H1 (cell line): Measurements from ENCODE around the gene BNIP2. TPM values are rescaled to one million over a fixed set of nuclear protein-coding genes. Genes with fewer than 3 reads are reported as not detected.

ENCODE experiments used
- CTCF ChIA-PET: fragments of 300-600 bp; sonication (Branson Sonifier 250); formaldehyde crosslinking; loops from one replicate; lab custom pipeline; 2021; ENCODE audit not compliant: partially characterized antibody; lab: Charles Lee
- POLR2A ChIA-PET: fragments of 300-600 bp; sonication (Branson Sonifier 250); formaldehyde crosslinking; loops from one replicate; lab custom pipeline; 2021; ENCODE audit warnings: inconsistent platforms; ENCODE audit not compliant: partially characterized antibody; lab: Charles Lee
- DNase-seq, 2 experiments: peaks; one replicate each; pipeline versions ENCODE4 v3.0.0 to v3.0.0-alpha.2; 2010 to 2022; ENCODE audit warnings: low spot score in 2 of 2, low read depth in 1 of 2, mixed read lengths in 1 of 2
- FAIRE-seq: peaks from 2 replicates; lab custom pipeline; 2011; peaks lifted over from hg19 to GRCh38; lab: Jason Lieb, UNC
- H2AFZ ChIP-seq: 2 replicates; pipeline ENCODE4 v1.8.1; 2012; ENCODE audit warnings: low read length, inconsistent platforms
- H2AK5ac ChIP-seq: 2 replicates; pipeline ENCODE4 v1.6.1; 2013; ENCODE audit warnings: low read depth, low read length
- H2BK120ac ChIP-seq: replicated peaks from 2 replicates; pipeline ENCODE3; 2013; ENCODE audit warnings: low read depth, low read length, inconsistent platforms
- H2BK12ac ChIP-seq: 2 replicates; pipeline ENCODE4 v1.6.1; 2013; ENCODE audit warnings: low read depth, low read length
- H2BK15ac ChIP-seq: 2 replicates; pipeline ENCODE4 v1.6.1; 2013; ENCODE audit warnings: low read length
- H2BK20ac ChIP-seq: 2 replicates; pipeline ENCODE4 v1.6.1; 2013; ENCODE audit warnings: low read length
- H2BK5ac ChIP-seq: 2 replicates; pipeline ENCODE4 v1.6.1; 2013; ENCODE audit warnings: low read depth, low read length
- H3K14ac ChIP-seq: 2 replicates; pipeline ENCODE4 v1.6.1; 2013; ENCODE audit warnings: inconsistent platforms; ENCODE audit not compliant: insufficient read length
- H3K18ac ChIP-seq: 2 replicates; pipeline ENCODE4 v1.6.1; 2013; ENCODE audit warnings: low read length; ENCODE audit errors: extremely low read depth
- H3K23ac ChIP-seq: 2 replicates; pipeline ENCODE4 v1.6.1; 2013; ENCODE audit warnings: inconsistent platforms; ENCODE audit not compliant: insufficient read length
- H3K23me2 ChIP-seq: 2 replicates; pipeline ENCODE4 v1.6.1; 2013; ENCODE audit warnings: low read depth, low read length
- H3K27ac ChIP-seq: 2 replicates; pipeline ENCODE4 v1.6.1; 2011; ENCODE audit warnings: low read depth, low read length, inconsistent platforms
- H3K27me3 ChIP-seq, 4 experiments: replicated peaks in 1 of 4; 1 replicate in 1 of 4; 2 replicates in 3 of 4; pipeline versions ENCODE4 v1.6.1 to v1.8.1; 2011 to 2013; ENCODE audit warnings: low read length in 3 of 4, mild to moderate bottlenecking in 3 of 4, inconsistent platforms in 2 of 4, mixed read lengths in 2 of 4, moderate library complexity in 1 of 4; ENCODE audit not compliant: control insufficient read depth in 3 of 4, insufficient read depth in 3 of 4; ENCODE audit errors: extremely low read depth in 1 of 4
- H3K36me3 ChIP-seq, 4 experiments: 2 replicates each; pipeline versions ENCODE4 v1.6.1 to v1.8.1; 2011 to 2013; ENCODE audit warnings: mild to moderate bottlenecking in 4 of 4, low read length in 3 of 4, moderate library complexity in 2 of 4, control low read depth in 1 of 4, inconsistent platforms in 1 of 4; ENCODE audit not compliant: insufficient read depth in 4 of 4, control insufficient read depth in 2 of 4
- H3K4ac ChIP-seq: replicated peaks from 2 replicates; pipeline ENCODE3; 2013; ENCODE audit warnings: low read length, low read depth, mixed read lengths, inconsistent platforms; ENCODE audit not compliant: insufficient read length
- H3K4me1 ChIP-seq, 4 experiments: replicated peaks in 1 of 4; 1 replicate in 1 of 4; 2 replicates in 3 of 4; pipeline versions ENCODE4 v1.6.1 to v1.8.1; 2011 to 2013; ENCODE audit warnings: low read length in 3 of 4, inconsistent platforms in 2 of 4, mixed read lengths in 1 of 4; ENCODE audit not compliant: insufficient read depth in 4 of 4, control insufficient read depth in 3 of 4
- H3K4me2 ChIP-seq, 2 experiments: 2 replicates each; pipeline versions ENCODE4 v1.6.1 to v1.8.1; 2011 to 2013; ENCODE audit warnings: low read depth in 2 of 2, low read length in 2 of 2, control low read depth in 1 of 2, inconsistent platforms in 1 of 2, mild to moderate bottlenecking in 1 of 2; ENCODE audit not compliant: insufficient read depth in 1 of 2
- H3K4me3 ChIP-seq, 4 experiments: fragments of 200-600, 300-600 bp in 1 of 4; sonication (generic), shearing (Covaris generic), sonication (Bioruptor Twin) in 1 of 4; 2 replicates each; pipeline versions ENCODE4 v1.5.1 to v1.8.1; 2011 to 2016; ENCODE audit warnings: low read length in 4 of 4, low read depth in 3 of 4, control low read depth in 2 of 4, inconsistent platforms in 2 of 4, mild to moderate bottlenecking in 2 of 4, mixed read lengths in 1 of 4, moderate library complexity in 1 of 4; ENCODE audit not compliant: insufficient read depth in 2 of 4; ENCODE audit errors: extremely low read depth in 1 of 4
- H3K56ac ChIP-seq: replicated peaks from 2 replicates; pipeline ENCODE3; 2013; ENCODE audit warnings: low read depth, mild to moderate bottlenecking, mixed read lengths, low read length, inconsistent platforms; ENCODE audit not compliant: insufficient read length
- H3K79me1 ChIP-seq: 2 replicates; pipeline ENCODE4 v1.6.1; 2013; ENCODE audit warnings: low read depth, low read length, control low read depth
- H3K79me2 ChIP-seq, 2 experiments: 2 replicates each; pipeline versions ENCODE4 v1.6.1 to v1.8.1; 2012 to 2013; ENCODE audit warnings: low read length in 2 of 2, mild to moderate bottlenecking in 2 of 2, inconsistent platforms in 1 of 2; ENCODE audit not compliant: insufficient read depth in 2 of 2, control insufficient read depth in 1 of 2
- H3K9ac ChIP-seq, 4 experiments: replicated peaks in 1 of 4; 1 replicate in 1 of 4; 2 replicates in 3 of 4; pipeline versions ENCODE4 v1.6.1 to v1.8.1; 2011 to 2013; ENCODE audit warnings: low read depth in 3 of 4, low read length in 3 of 4, control low read depth in 2 of 4, mild to moderate bottlenecking in 2 of 4, moderate library complexity in 2 of 4, inconsistent platforms in 1 of 4; ENCODE audit errors: extremely low read depth in 1 of 4
- H3K9me3 ChIP-seq, 2 experiments: 2 replicates each; pipeline versions ENCODE4 v1.6.1 to v1.8.1; 2012 to 2013; ENCODE audit warnings: mild to moderate bottlenecking in 2 of 2, moderate library complexity in 2 of 2, control low read depth in 1 of 2, inconsistent platforms in 1 of 2, low read depth in 1 of 2, low read length in 1 of 2, mixed read lengths in 1 of 2; ENCODE audit not compliant: insufficient read depth in 2 of 2
- H4K20me1 ChIP-seq, 2 experiments: replicated peaks in 1 of 2; 2 replicates each; pipeline versions ENCODE3 to v1.8.1; 2011 to 2013; ENCODE audit warnings: inconsistent platforms in 2 of 2, low read length in 2 of 2, mild to moderate bottlenecking in 1 of 2; ENCODE audit not compliant: insufficient read depth in 2 of 2, control insufficient read depth in 1 of 2
- H4K5ac ChIP-seq: 2 replicates; pipeline ENCODE4 v1.6.1; 2013; ENCODE audit warnings: low read length, low read depth, mixed read lengths, inconsistent platforms; ENCODE audit not compliant: insufficient read length
- H4K8ac ChIP-seq: 2 replicates; pipeline ENCODE4 v1.8.0; 2013; ENCODE audit warnings: mild to moderate bottlenecking, moderate library complexity, low read length, inconsistent platforms; ENCODE audit not compliant: insufficient read depth; ENCODE audit errors: extremely low read depth
- H4K91ac ChIP-seq: replicated peaks from 2 replicates; pipeline ENCODE3; 2013; ENCODE audit warnings: low read length, mixed read lengths, inconsistent platforms; ENCODE audit not compliant: insufficient read length
- BACH1 ChIP-seq: IDR thresholded peaks from 2 replicates; pipeline ENCODE4 v1.6.1; 2012; ENCODE audit warnings: low read length, improper control_type of control experiment
- RAD21 ChIP-seq, 2 experiments: IDR thresholded peaks in 1 of 2; conservative IDR thresholded peaks in 1 of 2; 2 replicates each; pipeline ENCODE4 v1.6.1; 2011; ENCODE audit warnings: low read depth in 2 of 2, low read length in 2 of 2, improper control_type of control experiment in 1 of 2, inconsistent platforms in 1 of 2, mild to moderate bottlenecking in 1 of 2, moderate library complexity in 1 of 2
- TCF12 ChIP-seq: IDR thresholded peaks from 2 replicates; pipeline ENCODE4 v1.6.1; 2011; ENCODE audit warnings: low read depth, mild to moderate bottlenecking, low read length
- WGBS, 2 experiments: shearing (Covaris generic) in 1 of 2; methylation state at CpG; one replicate each; pipeline versions ENCODE4 v1.1.6 to v1.1.7; 2013 to 2015; ENCODE audit warnings: low lambda C conversion rate in 2 of 2, mixed read lengths in 2 of 2, inconsistent platforms in 1 of 2, low coverage in 1 of 2, missing lambda C conversion rate in 1 of 2; ENCODE audit not compliant: insufficient replicate concordance in 2 of 2, insufficient coverage in 1 of 2, insufficient read length in 1 of 2; ENCODE audit errors: extremely low coverage in 1 of 2, missing lambda C conversion rate in 1 of 2; 5-methylcytosine and 5-hydroxymethylcytosine counted together
- polyA plus RNA-seq, 7 experiments: library from polyadenylated mRNA; depleted of rRNA in 3 of 7; stranded (reverse) in 5 of 7; unstranded in 2 of 7; fragments of >200 nt in 5 of 7; fragments of 200-250 nt in 2 of 7; gene quantifications; 1 replicate in 5 of 7; 2 replicates in 1 of 7; 4 replicates in 1 of 7; pipeline versions ENCODE4 v1.2.1 to v1.2.3, GENCODE V29; 2011 to 2013; ENCODE audit warnings: missing spikeins in 2 of 7, mixed read lengths in 2 of 7
- total RNA-seq: library from RNA; stranded (reverse); fragmentation: NEBNext Ultra II Directional; extraction: Animal tissue kit (Norgen Biotek cat#: 25700); gene quantifications from 2 replicates; pipeline ENCODE4 v1.2.1, GENCODE V29; 2021
- TF ChIP-seq, protein P1 (sequence below), 3 experiments: IDR thresholded peaks; 1 replicate in 2 of 3; 2 replicates in 1 of 3; pipeline versions ENCODE4 v1.5.1 to v1.6.1; 2011; ENCODE audit warnings: low read length in 3 of 3, mild to moderate bottlenecking in 3 of 3, inconsistent platforms in 2 of 3, low read depth in 1 of 3, moderate library complexity in 1 of 3; ENCODE audit not compliant: insufficient read depth in 1 of 3; ENCODE audit errors: control extremely low read depth in 1 of 3

BNIP2 gene
- total and polyA plus RNA-seq, 2 of the 8 experiments (the other 6 are each of a cell fraction or from before 2014, with no cell fraction given) = 11.8 to 40.6 TPM

GRCh38 chr15:59622289-59622688, 66.8 kb downstream of the BNIP2 start:
- Histone ChIP-seq H3K27ac (no peak overlapping the region), H3K23ac (no peak overlapping the region), H3K56ac (no peak overlapping the region), H3K9ac (no peak overlapping the region), H4K20me1 (no peaks in the 10 kb centered on the region), H3K79me2 (no peaks in the 10 kb centered on the region), H3K14ac (no peak overlapping the region), H3K27me3 (no peaks in the 10 kb centered on the region), H2AFZ (no peak overlapping the region), H3K9me3 (no peaks in the 10 kb centered on the region), H4K91ac (no peak overlapping the region), H3K23me2 (peaks cover 2% of the 10 kb centered on the region; the same call in 1 of the 2 replicates), H3K4me2 (no peak overlapping the region), H4K8ac (no peak overlapping the region), H3K18ac (no peak overlapping the region), H2BK12ac (no peak overlapping the region), H3K36me3 (no peaks in the 10 kb centered on the region), H3K79me1 (no peaks in the 10 kb centered on the region), H2AK5ac (no peak overlapping the region), H3K4me3 (no peak overlapping the region), H2BK120ac (no peak overlapping the region), H2BK20ac (no peak overlapping the region), H4K5ac (no peak overlapping the region), H3K4ac (no peak overlapping the region), H2BK15ac (no peak overlapping the region), H3K4me1 (no peaks in the 10 kb centered on the region), H2BK5ac (no peak overlapping the region)
- DNase-seq = peak; percentile 21 to 66
- POLR2A ChIA-PET = no interaction called here
- CTCF ChIA-PET = interaction anchor here (1.0 to 5.1 kb wide), 9 partner anchors 11 to 93 kb away, joined by 3 to 40 read pairs (median 4); partner anchors contain the start of gene GCNT3
- TF ChIP-seq TCF12 = no peak
- TF ChIP-seq, protein P1, sequence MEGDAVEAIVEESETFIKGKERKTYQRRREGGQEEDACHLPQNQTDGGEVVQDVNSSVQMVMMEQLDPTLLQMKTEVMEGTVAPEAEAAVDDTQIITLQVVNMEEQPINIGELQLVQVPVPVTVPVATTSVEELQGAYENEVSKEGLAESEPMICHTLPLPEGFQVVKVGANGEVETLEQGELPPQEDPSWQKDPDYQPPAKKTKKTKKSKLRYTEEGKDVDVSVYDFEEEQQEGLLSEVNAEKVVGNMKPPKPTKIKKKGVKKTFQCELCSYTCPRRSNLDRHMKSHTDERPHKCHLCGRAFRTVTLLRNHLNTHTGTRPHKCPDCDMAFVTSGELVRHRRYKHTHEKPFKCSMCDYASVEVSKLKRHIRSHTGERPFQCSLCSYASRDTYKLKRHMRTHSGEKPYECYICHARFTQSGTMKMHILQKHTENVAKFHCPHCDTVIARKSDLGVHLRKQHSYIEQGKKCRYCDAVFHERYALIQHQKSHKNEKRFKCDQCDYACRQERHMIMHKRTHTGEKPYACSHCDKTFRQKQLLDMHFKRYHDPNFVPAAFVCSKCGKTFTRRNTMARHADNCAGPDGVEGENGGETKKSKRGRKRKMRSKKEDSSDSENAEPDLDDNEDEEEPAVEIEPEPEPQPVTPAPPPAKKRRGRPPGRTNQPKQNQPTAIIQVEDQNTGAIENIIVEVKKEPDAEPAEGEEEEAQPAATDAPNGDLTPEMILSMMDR (IDR thresholded peaks at IDR 0.05; ENCODE audit: control extremely low read depth in 1 of 3, insufficient read depth in 1 of 3, low read depth in 1 of 3, low read length in 3 of 3) = peak; percentile 66 to 77 (median 67)
- TF ChIP-seq BACH1 = no peak
- peak; percentile 59 to 73 for TF ChIP-seq RAD21 (IDR thresholded peaks at IDR 0.05 in 1 of 2, conservative IDR thresholded peaks at IDR 0.05 in 1 of 2; ENCODE audit: low read depth in 2 of 2, low read length in 2 of 2)
- FAIRE-seq = no peak
- 64% methylated on average over 6 of the region's 6 CpGs; no CpG with 5 or more reads in 1 of the 2 experiments for WGBS, 2 experiments
